Dedifferentiated amniotic fluid mesenchymal stem cell (primary cell): Measurements from ENCODE around the gene PRH1.

Source experiments
- DNase-seq: peaks from one replicate; pipeline ENCODE4 v3.0.0-alpha.2; 2016; ENCODE audit errors: extremely low spot score

PRH1 gene

DNA sequence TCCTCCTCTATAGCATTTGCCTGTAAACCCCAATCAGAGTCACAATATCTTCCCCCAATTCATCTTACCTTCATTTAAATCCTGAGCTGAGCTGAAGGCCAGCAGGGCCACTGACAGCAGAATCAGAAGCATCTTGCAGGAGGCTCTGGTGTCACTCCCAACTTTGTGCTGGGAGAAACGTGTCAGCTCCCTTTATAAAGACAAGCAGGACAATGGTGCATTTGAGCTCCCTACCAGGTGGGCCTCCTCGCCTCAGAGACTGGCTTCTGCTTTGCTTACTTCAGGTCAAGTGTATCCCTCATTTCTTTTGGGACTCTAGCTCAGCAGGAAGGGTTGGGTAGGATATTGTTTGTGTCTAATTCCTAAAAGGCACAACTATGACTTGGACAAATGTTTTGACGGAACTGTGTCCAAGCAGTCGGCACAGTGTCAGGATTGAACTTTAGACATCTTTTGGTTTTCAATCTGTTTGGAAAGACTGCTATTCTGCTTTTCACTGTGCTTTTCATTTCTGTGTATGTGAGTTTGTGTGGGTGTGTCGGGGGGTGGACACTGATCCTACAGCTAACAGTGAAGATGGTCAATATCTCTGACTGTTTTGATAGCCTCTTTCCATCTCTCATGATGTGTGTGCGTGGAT, at the start of gene PRH1:
Gene PRH1, minus strand, starts transcription at position 170 of the 640 bp plus-strand sequence. Its CDS starts 38 bp downstream, at position 132.
- no peak for DNase-seq

- no peak for DNase-seq
These were observed 44.8 kb upstream of the PRH1 start, which contains the start of gene PRH2 for GRCh38 chr12:10928746-10929286. TSS of gene PRH2 (plus strand) at chr12:10929236. CDS start at chr12:10929274, 38 bp downstream.

DNA sequence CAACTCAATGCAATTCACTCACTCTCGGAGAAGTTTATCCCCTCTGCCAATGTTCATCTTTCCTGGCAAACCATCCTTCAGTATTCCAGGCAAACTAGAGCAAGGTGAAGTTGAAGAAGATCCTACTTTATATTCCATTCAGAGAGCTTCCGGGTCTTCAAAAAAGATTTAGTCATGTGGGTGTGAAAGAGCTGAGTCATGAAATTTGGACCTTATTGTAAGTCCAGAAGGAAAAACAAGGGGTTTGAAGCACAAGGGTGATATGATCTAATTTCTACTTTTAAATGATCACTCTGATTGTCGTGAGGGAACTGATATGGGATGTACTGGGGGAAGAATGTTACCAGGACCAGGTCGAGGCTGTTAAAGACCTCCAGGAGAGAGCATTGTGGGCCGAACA, 42.2 kb upstream of the PRH1 start:
- no peak for DNase-seq

GRCh38 chr12:10919809-10920208, 35.8 kb upstream of the PRH1 start:
- DNase-seq = no peak

DNA sequence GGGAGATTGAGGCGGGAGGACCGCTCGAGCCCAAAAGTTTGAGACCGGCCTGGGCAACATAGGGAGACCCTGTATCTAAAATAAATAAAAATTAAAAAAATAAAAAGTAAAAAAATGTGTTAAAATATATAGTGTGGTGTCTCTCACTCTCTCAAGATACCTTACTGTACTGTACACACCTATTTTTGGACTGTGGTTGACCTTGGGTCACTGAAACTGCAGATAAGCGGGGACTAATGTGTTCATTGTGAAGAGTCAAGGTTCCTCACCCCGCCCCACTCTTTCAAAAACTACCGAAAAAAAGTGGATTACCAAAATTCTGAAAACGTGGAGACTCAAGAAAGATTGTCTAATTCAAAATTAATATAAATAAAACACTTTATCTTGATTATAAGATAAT, 26.3 kb upstream of the PRH1 start:
- no peak for DNase-seq

GRCh38 chr12:10909462-10909861, 25.4 kb upstream of the PRH1 start, which contains the start of gene TAS2R13:
TSS of gene TAS2R13 (minus strand) at chr12:10909562. CDS start at chr12:10909298, 264 bp downstream.
- DNase-seq = no peak

- no peak for DNase-seq
These were observed 20.6 kb upstream of the PRH1 start for GRCh38 chr12:10904686-10905085.

- DNase-seq = no peak
These were observed 17.4 kb upstream of the PRH1 start for GRCh38 chr12:10901427-10901826.

DNA sequence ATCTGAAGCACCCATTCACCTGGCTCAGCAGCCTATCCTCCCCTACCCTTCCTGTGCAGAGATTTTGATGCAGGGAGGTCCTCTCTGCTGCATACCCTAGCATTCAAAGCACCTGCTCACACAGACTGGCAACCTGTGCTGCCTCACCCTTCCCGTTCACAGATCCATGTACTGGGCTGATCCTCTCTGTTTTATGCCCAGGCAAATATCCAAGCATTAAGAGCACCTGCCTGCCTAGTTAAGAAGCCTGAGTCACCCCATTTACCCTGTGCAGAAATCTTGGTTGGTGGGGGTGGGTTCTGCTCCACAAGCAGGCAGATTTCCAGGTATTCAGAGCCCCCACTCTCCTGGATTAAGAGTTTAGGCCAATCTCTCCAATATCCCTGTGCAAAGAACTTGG, 16.9 kb upstream of the PRH1 start:
- no peak for DNase-seq

GRCh38 chr12:10900530-10900929, 16.5 kb upstream of the PRH1 start:
- DNase-seq = no peak

DNA sequence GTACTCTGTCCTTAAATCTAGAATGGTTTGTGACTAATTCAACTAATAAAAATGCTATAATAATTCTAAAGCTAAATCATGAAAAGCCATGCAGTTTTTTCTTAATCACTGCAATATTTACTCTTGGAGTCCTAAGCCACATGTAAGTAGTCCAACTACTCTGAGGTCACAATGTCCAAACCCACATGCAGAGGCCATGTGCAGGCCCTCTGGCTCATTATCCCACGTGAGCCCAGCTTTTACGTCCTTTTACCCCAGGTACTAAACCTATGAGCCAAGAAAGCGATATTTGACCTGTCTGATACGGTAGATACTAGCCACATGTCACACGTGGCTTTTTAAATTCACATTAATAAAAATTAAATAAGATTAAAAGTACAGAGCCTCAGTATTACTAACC, 12.8 kb upstream of the PRH1 start:
- no peak for DNase-seq

- no peak for DNase-seq
These were observed 7.9 kb upstream of the PRH1 start for GRCh38 chr12:10891937-10892336.

DNA sequence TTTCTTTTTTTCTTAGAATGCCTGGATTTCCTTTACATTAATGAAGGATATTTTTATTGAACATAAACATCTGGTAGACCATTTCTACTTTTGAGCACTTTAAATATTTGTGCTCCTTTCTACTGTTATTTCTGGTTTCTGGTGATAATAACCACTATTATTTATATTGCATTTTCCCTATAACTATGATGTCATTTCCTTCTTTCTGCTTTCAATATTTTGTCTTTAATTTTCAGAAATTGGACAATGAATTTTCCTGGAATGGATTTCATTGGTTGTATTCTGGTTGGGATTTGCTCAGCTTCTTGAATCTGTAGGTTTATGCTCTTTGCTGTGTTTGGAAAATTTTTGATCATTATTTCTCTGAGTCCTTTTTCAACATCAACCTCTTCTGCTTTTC, 5.2 kb upstream of the PRH1 start:
- no peak for DNase-seq

- no peak for DNase-seq
These were observed 10.7 kb downstream of the PRH1 start for GRCh38 chr12:10873378-10873777.

DNA sequence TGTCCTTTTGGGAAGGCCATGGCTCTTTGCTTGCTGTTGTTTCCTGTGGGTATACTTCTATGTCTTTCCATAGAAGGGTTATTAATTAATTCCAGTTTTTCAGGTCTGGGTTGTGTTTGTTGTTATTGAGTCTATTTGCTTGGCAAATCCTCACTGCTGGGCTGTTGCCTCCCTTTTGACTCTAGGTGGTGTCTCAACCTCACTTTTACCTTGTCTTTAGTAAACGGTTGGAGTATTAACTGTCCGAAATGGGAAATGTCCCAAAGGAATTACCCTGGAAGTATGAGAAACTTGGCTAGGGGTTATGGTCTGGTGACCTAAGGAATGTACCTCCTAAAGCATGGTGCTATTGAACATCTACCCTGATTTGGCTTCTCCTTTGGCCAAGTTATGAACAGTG, 16.7 kb downstream of the PRH1 start:
- DNase-seq = no peak

GRCh38 chr12:10863512-10864218, 20.4 kb downstream of the PRH1 start:
- DNase-seq = no peak

DNA sequence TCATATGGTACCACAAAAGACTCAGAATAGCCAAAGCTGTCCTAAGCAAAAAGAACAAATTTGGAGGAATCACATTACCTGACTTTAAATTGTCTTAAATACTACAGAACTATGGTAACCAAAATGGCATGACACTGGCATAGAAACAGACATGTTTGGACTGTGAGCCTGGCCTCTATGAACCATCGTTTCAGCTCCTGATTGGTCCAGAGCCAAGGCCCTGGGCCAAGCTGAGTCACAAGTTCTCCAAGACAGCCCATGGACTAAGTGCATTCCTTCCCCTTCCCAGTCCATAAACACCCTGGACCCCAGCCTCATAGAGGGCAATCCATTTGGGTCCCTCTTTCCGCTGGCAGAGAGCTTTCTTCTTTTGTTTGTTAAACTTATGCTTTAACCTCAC, 22.7 kb downstream of the PRH1 start:
- DNase-seq = no peak

DNA sequence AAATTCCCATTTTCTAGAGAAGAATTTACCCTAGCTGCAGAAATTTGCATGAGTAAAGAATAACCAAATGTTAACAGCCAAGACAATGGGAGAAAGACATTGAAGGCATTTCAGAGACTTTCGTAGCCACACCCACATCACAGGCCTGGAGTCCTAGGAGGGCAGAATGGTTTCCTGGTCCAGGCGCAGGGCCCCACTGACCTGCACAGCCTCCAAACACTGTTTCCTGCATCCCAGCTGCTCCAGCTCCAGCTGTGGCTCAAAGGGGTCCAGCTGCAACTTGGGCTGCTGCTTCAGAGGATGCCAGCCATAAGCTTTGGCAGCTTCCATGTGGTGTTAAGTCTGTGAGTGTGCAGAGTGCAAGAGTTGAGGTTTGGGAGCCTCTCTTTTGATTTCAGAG, 28.2 kb downstream of the PRH1 start:
- no peak for DNase-seq

DNA sequence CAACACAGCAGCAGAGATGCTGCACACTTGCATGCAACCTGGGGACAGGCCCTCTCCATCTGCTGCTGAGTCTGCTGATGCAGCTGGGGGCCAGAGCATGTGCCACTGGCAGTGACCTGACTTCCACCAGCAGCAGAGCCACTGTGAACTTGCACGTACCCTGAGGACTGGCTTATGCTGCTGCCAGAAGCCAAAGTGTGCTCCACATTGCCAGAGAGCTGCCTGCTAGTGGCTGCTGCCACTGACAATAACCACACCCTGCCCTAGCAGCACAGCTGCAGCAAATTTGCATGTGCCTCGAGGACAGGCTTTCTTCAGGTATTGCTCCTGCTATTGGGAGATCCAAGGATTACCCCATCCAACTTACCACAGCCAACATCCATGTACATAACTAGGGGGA, 30.3 kb downstream of the PRH1 start:
- no peak for DNase-seq

- no peak for DNase-seq
These were observed 32.7 kb downstream of the PRH1 start for GRCh38 chr12:10851243-10851858.

- no peak for DNase-seq
These were observed 34.6 kb downstream of the PRH1 start, which contains the start of gene PRR4 for GRCh38 chr12:10849425-10849878. TSS of gene PRR4 (minus strand) at chr12:10849475. CDS start at chr12:10849437, 38 bp downstream.

- DNase-seq = no peak
These were observed 36.3 kb downstream of the PRH1 start for GRCh38 chr12:10847744-10848143.
